Neural cell (in vitro differentiated cells): ENCODE results near the gene SLC25A21. TPM values are rescaled to one million over a fixed set of nuclear protein-coding genes. Genes with fewer than 3 reads are reported as not detected.

Source experiments
- H2AFZ ChIP-seq: fragments of 200-600, 300-800 bp; sonication (generic), shearing (Covaris generic); 2 replicates; pipeline ENCODE4 v1.6.0; 2014; ENCODE audit warnings: low read depth, mild to moderate bottlenecking, antibody characterized with exemption, low read length, moderate library complexity
- H3F3A ChIP-seq: fragments of 200-600 bp; shearing (Covaris generic); 2 replicates; pipeline ENCODE4 v1.6.1; 2016; ENCODE audit warnings: mild to moderate bottlenecking, moderate library complexity, mixed read lengths, antibody characterized with exemption, low read length; ENCODE audit not compliant: insufficient read depth, poor library complexity, severe bottlenecking
- H3K27ac ChIP-seq: fragments of 200-600, 300-800 bp; sonication (generic), shearing (Covaris generic); 2 replicates; pipeline ENCODE4 v1.5.1; 2014; ENCODE audit warnings: mild to moderate bottlenecking, low read length, moderate library complexity
- H3K27me3 ChIP-seq: fragments of 300-800, 200-600 bp; sonication (generic), shearing (Covaris generic); 2 replicates; pipeline ENCODE4 v1.6.0; 2014; ENCODE audit warnings: mild to moderate bottlenecking, low read depth, low read length, moderate library complexity; ENCODE audit not compliant: insufficient read depth
- H3K36me3 ChIP-seq: fragments of 300-800, 200-600 bp; sonication (generic), shearing (Covaris generic); 2 replicates; pipeline ENCODE4 v1.5.1; 2014; ENCODE audit warnings: mild to moderate bottlenecking, antibody characterized with exemption, low read length, moderate library complexity; ENCODE audit not compliant: insufficient read depth
- H3K4me2 ChIP-seq: fragments of 300-800, 200-600 bp; sonication (generic), shearing (Covaris generic); 2 replicates; pipeline ENCODE4 v1.6.0; 2014; ENCODE audit warnings: mild to moderate bottlenecking, low read length
- H3K4me3 ChIP-seq: fragments of 300-800, 200-600 bp; sonication (generic), shearing (Covaris generic); 2 replicates; pipeline ENCODE4 v1.5.1; 2014; ENCODE audit warnings: mild to moderate bottlenecking, low read length, moderate library complexity
- H3K79me2 ChIP-seq: fragments of 200-600 bp; shearing (Covaris generic); replicated peaks from 2 replicates; pipeline ENCODE4 v1.6.0; 2014; ENCODE audit warnings: mild to moderate bottlenecking, low read length, moderate library complexity; ENCODE audit not compliant: insufficient read depth
- H3K9ac ChIP-seq: fragments of 300-800, 200-600 bp; sonication (generic), shearing (Covaris generic); 2 replicates; pipeline ENCODE4 v1.6.1; 2016; ENCODE audit warnings: mild to moderate bottlenecking, low read length, mixed read lengths
- H3K9me2 ChIP-seq: fragments of 200-600 bp; shearing (Covaris generic); 2 replicates; pipeline ENCODE4 v1.6.1; 2016; ENCODE audit warnings: mild to moderate bottlenecking, low read length, mixed read lengths; ENCODE audit not compliant: insufficient read depth
- H3K9me3 ChIP-seq: fragments of 200-600, 300-800 bp; sonication (generic), shearing (Covaris generic); 2 replicates; pipeline ENCODE4 v1.6.1; 2016; ENCODE audit warnings: mild to moderate bottlenecking, mixed run types, low read length, moderate library complexity, mixed read lengths
- H4K20me1 ChIP-seq: fragments of 200-600 bp; shearing (Covaris generic); 2 replicates; pipeline ENCODE4 v1.6.1; 2016; ENCODE audit warnings: mild to moderate bottlenecking, mixed run types; ENCODE audit not compliant: insufficient read depth
- CTCF ChIP-seq: fragments of 450-650 bp; IDR thresholded peaks from 2 replicates; pipeline ENCODE4 v1.5.1; 2014; ENCODE audit warnings: antibody characterized with exemption, mild to moderate bottlenecking, moderate library complexity; ENCODE audit not compliant: poor library complexity, severe bottlenecking
- EP300 ChIP-seq: fragments of 450-650 bp; conservative IDR thresholded peaks from 2 replicates; pipeline ENCODE4 v1.6.1; 2014; ENCODE audit warnings: antibody characterized with exemption, mild to moderate bottlenecking, moderate library complexity; ENCODE audit not compliant: poor library complexity, severe bottlenecking
- EZH2 ChIP-seq: fragments of 200-600, 300-800 bp; shearing (Covaris generic), sonication (generic); IDR thresholded peaks from 2 replicates; pipeline ENCODE4 v1.6.1; 2014; ENCODE audit warnings: antibody characterized with exemption, low read length, borderline replicate concordance, mild to moderate bottlenecking; ENCODE audit not compliant: insufficient read depth, poor library complexity, severe bottlenecking
- MXI1 ChIP-seq: fragments of 450-650 bp; conservative IDR thresholded peaks from 2 replicates; pipeline ENCODE4 v1.6.1; 2014; ENCODE audit warnings: antibody characterized with exemption, mild to moderate bottlenecking; ENCODE audit not compliant: poor library complexity, severe bottlenecking
- POLR2AphosphoS5 ChIP-seq: IDR thresholded peaks from 2 replicates; pipeline ENCODE4 v1.6.1; 2012
- RAD21 ChIP-seq: fragments of 450-650 bp; conservative IDR thresholded peaks from 2 replicates; pipeline ENCODE4 v1.6.1; 2014; ENCODE audit warnings: antibody characterized with exemption, mild to moderate bottlenecking, moderate library complexity
- REST ChIP-seq: IDR thresholded peaks from 2 replicates; pipeline ENCODE4 v1.6.1; 2012; ENCODE audit warnings: borderline replicate concordance
- SMC3 ChIP-seq: fragments of 450-650 bp; conservative IDR thresholded peaks from 2 replicates; pipeline ENCODE4 v1.6.1; 2014; ENCODE audit warnings: antibody characterized with exemption, mild to moderate bottlenecking, moderate library complexity; ENCODE audit not compliant: poor library complexity
- TAF1 ChIP-seq: IDR thresholded peaks from 2 replicates; pipeline ENCODE4 v1.6.1; 2012; ENCODE audit warnings: low read depth
- polyA plus RNA-seq: library from polyadenylated mRNA; depleted of rRNA; stranded (reverse); fragments of >200 nt; gene quantifications from 2 replicates; pipeline ENCODE4 v1.2.3, GENCODE V29; 2014

Gene SLC25A21
- polyA plus RNA-seq, 1 donor from 2014 or later: 0.35 TPM

DNA sequence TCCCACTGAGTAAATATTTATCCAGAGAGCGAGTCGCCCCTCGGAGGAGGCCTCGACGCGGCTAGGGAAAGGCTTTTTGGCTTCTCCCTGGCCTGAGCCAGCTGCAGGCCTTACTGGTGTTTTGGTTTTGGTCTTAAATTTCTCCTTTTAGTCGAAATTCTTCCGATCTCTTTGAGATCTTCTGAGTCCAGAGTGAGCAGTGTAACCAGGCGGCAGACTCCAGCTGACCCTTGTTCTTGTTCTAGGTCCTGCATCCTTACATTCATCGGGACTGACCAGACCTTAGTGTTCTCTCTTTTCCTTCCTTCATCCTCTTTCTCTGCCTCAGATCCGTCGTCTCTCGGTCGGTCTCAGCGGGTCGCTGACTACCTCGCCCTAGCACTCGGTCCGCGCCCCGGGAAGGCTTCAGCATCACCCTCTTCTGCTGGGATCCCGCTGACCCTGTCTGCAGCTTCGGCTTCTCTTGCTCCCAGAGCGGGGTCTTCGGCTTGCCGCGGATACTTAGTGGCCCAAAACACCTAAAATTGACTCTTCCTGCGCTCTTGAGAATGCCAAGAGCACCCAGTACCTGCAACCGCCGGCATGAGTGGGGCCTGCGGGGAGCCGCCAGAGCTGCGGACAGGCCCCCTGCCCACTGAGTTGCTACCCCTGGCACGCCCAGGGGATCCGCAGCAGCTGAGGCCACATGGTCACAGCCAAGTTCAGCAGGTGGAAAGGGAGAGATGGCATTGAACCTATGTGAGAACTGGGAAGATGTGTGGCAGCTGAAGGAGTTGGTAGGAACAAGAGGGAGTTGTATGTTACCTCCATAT, 513.2 kb downstream of the SLC25A21 start:
- H3K4me3 ChIP-seq: no peak overlapping the region
- no peaks in the 10 kb centered on the region for H3K79me2 ChIP-seq
- H3K9ac ChIP-seq: no peak overlapping the region
- H3K36me3 ChIP-seq: no peaks in the 10 kb centered on the region
- no peak overlapping the region for H3K27ac ChIP-seq
- peaks cover 100% of the 10 kb centered on the region for H3K27me3 ChIP-seq
- H3K9me3 ChIP-seq: peaks cover 3% of the 10 kb centered on the region
- no peaks in the 10 kb centered on the region for H4K20me1 ChIP-seq
- H3K4me2 ChIP-seq: no peak overlapping the region
- TF ChIP-seq EP300 (no peak), POLR2AphosphoS5 (no peak), REST (no peak), TAF1 (no peak), EZH2 (no peak), CTCF (no peak), MXI1 (no peak), SMC3 (no peak), RAD21 (no peak)
- H3F3A ChIP-seq: no peaks in the 10 kb centered on the region
- no peaks in the 10 kb centered on the region for H3K9me2 ChIP-seq
- no peak overlapping the region for H2AFZ ChIP-seq

DNA sequence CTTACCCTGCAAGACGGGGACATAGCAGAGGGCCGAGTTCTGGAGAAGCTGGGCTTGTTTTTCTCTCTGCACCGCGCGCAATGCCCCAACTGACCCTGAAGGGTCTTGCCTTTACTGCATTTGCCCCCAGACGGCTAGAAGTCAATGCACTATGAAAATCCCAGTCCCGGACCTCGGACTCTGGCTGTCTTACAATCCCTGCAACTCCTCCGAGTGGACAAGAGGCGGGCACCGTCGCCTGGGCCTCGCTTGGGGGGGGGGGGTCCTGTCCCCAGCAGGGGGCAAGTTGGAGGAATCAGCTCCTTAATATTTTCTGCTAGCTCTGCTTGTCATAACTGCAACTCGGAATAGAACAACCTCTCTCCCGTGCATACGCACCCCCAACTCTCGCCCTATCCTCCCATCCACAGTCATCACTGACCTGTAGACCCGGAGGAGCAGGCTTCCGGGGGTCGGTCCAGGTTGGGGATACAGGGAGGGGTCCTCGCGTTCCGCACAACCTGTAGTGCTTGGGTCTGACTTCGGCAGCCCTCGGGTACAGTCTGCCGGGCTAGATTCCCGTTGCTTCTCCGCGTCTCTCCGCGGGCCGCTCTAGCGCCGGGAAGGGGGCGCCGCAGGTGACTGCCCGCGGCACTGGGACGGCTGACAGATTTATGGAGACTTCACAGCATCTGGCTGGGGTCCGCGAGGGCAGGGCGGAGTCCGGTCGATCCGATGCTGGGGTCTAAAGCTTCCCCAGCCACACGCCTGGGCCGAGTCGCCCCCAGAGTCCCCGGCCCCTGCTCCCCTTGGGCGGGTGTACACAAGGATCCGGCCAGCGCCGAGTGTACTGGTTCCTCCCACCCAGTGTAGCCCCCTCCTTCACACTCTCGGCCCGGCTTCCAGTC, 514.0 kb downstream of the SLC25A21 start:
- H3K27me3 ChIP-seq: peaks cover 100% of the 10 kb centered on the region
- H3F3A ChIP-seq: no peaks in the 10 kb centered on the region
- no peak overlapping the region for H3K27ac ChIP-seq
- H4K20me1 ChIP-seq: no peaks in the 10 kb centered on the region
- no peaks in the 10 kb centered on the region for H3K36me3 ChIP-seq
- H3K4me3 ChIP-seq: no peak overlapping the region
- no peak overlapping the region for H3K4me2 ChIP-seq
- peaks cover 6% of the 10 kb centered on the region for H3K9me3 ChIP-seq
- H3K9ac ChIP-seq: no peak overlapping the region
- H3K9me2 ChIP-seq: no peaks in the 10 kb centered on the region
- no peak overlapping the region for H2AFZ ChIP-seq
- no peak for TF ChIP-seq POLR2AphosphoS5
- TF ChIP-seq EZH2: peak; percentile 86
- no peaks in the 10 kb centered on the region for H3K79me2 ChIP-seq
